Cardiac fibroblast (primary cell): ENCODE measurements around the gene GAB1.

Source experiments
- DNase-seq, 2 donors: peaks; one replicate each; pipeline versions ENCODE4 v3.0.0 to v3.0.0-alpha.2; 2010; ENCODE audit warnings: low read depth in 2 of 2
- H3K4me3 ChIP-seq, 2 donors: replicated peaks in 1 of 2; 1 replicate in 1 of 2; 2 replicates in 1 of 2; pipeline ENCODE4 v1.5.1; 2011; ENCODE audit warnings: low read depth in 2 of 2, low read length in 2 of 2, mild to moderate bottlenecking in 2 of 2, moderate library complexity in 1 of 2
- TF ChIP-seq, protein P1 (sequence below): IDR thresholded peaks from one replicate; pipeline ENCODE4 v1.5.1; 2011; ENCODE audit warnings: low read depth, mild to moderate bottlenecking, low read length, inconsistent platforms

Gene GAB1

DNA sequence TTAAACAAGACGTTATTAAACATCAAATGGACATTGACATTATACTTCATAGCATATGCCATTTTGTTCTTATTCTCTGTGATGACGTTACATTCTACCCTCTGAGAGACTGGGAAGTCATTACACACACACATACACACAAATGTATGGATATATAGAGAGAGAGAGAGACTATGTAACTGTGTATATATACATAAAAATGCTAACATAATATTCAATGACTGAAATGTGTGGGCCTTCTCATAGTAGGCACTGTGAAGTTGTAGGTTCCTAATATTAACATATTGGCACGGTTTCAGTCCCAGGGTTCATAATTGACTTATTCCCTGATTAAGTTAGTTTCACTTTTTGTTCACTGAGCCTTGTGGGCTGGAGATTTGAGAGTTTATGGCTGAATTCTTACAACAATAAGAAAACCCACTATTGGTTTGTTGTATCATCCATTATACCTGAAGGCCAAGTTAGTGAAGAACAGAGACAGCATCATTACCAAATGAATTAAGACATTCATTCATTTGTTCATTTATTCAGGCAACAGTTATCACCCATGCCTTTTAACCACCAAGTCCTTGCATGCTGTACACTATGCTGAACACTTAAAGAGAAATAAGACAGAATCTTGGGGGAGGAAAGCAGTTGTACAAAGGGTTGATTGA, 68.5 kb downstream of the GAB1 start:
- TF ChIP-seq, protein P1, sequence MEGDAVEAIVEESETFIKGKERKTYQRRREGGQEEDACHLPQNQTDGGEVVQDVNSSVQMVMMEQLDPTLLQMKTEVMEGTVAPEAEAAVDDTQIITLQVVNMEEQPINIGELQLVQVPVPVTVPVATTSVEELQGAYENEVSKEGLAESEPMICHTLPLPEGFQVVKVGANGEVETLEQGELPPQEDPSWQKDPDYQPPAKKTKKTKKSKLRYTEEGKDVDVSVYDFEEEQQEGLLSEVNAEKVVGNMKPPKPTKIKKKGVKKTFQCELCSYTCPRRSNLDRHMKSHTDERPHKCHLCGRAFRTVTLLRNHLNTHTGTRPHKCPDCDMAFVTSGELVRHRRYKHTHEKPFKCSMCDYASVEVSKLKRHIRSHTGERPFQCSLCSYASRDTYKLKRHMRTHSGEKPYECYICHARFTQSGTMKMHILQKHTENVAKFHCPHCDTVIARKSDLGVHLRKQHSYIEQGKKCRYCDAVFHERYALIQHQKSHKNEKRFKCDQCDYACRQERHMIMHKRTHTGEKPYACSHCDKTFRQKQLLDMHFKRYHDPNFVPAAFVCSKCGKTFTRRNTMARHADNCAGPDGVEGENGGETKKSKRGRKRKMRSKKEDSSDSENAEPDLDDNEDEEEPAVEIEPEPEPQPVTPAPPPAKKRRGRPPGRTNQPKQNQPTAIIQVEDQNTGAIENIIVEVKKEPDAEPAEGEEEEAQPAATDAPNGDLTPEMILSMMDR = no peak
- no peak overlapping the region for H3K4me3 ChIP-seq
- DNase-seq = no peak

DNA sequence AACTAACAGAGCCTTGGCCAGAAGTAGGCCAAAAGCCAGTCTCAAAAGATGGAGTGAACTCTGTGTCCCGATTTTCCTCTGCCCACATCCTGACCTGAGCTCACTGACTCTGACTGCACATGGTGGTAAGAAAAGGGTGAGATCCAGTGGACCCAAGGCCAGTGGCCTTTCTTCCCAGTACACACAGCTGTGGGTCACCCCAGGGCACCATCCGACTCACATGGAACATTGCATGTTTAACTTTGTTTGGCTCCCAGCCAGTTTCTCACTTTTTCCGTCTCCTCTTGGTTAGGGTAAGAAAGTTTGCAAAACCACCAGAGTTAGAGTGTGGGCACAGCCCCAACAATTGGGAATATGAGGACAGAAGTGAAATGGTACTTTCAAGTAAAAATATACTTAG, 69.8 kb downstream of the GAB1 start:
- H3K4me3 ChIP-seq = no peak overlapping the region
- peak; percentile 80 for DNase-seq
- TF ChIP-seq, protein P1 = no peak

DNA sequence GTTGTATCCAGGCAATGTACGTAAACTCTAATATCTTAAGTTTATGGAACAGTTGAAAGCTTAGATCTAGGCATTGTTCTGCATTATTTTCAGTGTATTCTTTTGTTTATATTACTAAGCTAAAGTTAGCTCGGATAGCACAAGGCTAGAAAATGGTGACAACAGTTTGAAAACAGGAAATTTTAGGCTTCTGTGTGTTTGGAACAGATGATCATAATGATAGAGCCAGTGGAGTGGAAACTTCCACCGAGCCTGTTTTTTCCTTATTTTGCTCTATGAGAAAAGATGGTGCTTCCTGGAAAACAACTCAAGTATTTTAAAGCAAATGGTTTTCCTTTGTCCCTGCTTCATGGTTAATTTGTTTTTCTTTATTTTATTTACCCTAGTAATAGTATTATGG, 70.8 kb downstream of the GAB1 start:
- no peak overlapping the region for H3K4me3 ChIP-seq
- TF ChIP-seq, protein P1 = no peak
- no peak for DNase-seq

DNA sequence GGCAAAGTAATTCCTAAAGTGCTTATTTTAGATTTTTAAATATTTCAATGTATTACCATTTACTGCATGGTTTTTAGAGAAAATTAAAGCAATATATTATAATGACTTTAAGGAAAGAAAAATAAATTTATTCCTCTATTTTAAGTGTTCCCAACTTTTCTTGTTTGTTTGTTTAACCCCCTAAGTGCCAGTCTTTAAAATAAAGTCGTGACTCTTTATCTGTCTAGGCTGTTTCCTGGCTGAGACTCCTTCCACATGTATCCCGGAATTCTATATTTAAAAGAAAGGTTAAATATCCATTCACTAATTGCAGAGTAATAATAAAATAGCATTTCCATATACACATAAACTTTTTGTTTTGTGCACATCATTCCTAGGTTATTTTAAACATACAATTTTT, 71.2 kb downstream of the GAB1 start:
- DNase-seq = no peak
- TF ChIP-seq, protein P1 = no peak
- no peak overlapping the region for H3K4me3 ChIP-seq

DNA sequence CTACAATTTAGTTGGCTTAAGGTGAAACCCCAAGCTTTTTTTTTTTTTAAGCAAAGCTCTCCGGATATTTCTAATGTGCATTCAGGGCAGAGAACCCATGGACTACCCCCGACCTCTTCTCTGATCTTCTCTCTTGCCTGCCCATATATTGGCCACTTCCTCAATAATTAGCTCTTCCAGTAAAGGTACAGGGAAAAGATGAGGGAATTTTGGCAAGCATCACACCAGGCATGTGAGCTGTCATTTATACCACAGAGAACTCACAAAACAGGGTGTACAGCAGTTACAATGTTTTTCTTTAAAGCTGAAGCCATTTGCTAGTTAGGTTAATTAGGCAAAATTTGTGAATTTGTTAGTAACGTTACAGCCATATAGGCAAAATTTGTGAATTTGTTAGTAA, 73.3 kb downstream of the GAB1 start:
- TF ChIP-seq, protein P1 = no peak
- no peak for DNase-seq
- H3K4me3 ChIP-seq = no peak overlapping the region

DNA sequence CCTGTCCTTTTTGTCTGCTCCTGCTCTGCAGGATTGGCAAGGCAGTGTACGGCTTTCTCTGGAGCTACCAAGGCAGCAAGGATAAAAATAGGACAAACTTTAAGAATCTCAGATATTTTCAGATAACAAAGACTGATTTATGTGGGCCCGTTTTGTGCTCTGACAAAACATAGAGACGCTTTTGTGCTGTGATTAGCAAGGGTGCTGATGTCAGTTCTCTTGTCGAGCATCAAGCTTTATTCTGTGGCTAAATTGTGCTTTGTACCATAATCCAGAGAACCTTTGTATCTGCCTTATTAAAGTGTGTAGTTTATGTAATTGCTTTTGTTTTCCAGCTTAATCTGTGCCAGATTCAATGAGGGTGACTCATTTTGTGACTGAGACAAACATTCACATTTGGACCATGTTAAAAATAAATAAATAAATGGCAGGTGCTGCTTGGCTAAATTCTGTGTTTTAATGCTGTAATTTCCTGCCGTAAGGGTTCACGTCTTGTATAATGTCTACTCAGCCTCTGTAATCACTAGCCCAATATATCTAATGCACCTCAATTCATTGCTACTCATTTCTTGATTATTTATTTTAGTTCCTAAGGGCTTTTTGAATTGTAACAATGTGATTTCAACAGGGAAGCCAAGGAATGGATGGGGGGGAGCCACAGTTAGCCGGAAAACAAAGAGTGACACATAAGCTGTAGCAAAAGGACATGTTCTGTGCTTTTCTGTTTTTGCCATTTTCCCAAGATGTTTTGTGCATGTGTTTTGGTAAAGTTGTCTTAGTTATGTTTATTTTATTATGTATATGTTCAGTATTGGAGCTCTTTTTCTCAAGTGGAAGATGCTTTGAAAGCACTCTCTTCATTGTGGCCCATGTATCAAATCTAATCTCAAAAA, 75.1 kb downstream of the GAB1 start:
- DNase-seq = peak; percentile 40 to 68
- H3K4me3 ChIP-seq = no peak overlapping the region
- TF ChIP-seq, protein P1 = no peak
